Thyroid gland (tissue), 4 donors: ENCODE results near the gene FIGNL2.

ENCODE experiments used
- POLR2A ChIP-seq, 2 donors: fragments of 450-650 bp; IDR thresholded peaks; one replicate each; pipeline ENCODE4 v1.6.1; 2017; ENCODE audit warnings: antibody characterized with exemption in 2 of 2, mild to moderate bottlenecking in 2 of 2, moderate library complexity in 1 of 2
- TF ChIP-seq, protein P1 (sequence below), 6 experiments: fragments of 200-600 bp in 3 of 6; fragments of 450-650 bp in 3 of 6; sonication (generic) in 3 of 6; IDR thresholded peaks; one replicate each; pipeline ENCODE4 v1.5.1; 2016 to 2019; ENCODE audit warnings: antibody characterized with exemption in 6 of 6, mild to moderate bottlenecking in 2 of 6, inconsistent platforms in 1 of 6, moderate library complexity in 1 of 6

GRCh38 chr12:51777973-51778372, 70.5 kb downstream of the FIGNL2 start:
- TF ChIP-seq, protein P1, sequence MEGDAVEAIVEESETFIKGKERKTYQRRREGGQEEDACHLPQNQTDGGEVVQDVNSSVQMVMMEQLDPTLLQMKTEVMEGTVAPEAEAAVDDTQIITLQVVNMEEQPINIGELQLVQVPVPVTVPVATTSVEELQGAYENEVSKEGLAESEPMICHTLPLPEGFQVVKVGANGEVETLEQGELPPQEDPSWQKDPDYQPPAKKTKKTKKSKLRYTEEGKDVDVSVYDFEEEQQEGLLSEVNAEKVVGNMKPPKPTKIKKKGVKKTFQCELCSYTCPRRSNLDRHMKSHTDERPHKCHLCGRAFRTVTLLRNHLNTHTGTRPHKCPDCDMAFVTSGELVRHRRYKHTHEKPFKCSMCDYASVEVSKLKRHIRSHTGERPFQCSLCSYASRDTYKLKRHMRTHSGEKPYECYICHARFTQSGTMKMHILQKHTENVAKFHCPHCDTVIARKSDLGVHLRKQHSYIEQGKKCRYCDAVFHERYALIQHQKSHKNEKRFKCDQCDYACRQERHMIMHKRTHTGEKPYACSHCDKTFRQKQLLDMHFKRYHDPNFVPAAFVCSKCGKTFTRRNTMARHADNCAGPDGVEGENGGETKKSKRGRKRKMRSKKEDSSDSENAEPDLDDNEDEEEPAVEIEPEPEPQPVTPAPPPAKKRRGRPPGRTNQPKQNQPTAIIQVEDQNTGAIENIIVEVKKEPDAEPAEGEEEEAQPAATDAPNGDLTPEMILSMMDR (IDR thresholded peaks at IDR 0.05), result no peak
- TF ChIP-seq POLR2A (IDR thresholded peaks at IDR 0.05), result no peak
